Sigmoid colon (tissue), 7 donors: ENCODE results near the gene SORCS2. TPM values are rescaled to one million over a fixed set of nuclear protein-coding genes. Genes with fewer than 3 reads are reported as not detected.

Source experiments
- DNase-seq: peaks from one replicate; pipeline ENCODE4 v3.0.0-alpha.2; 2019
- H3K27ac ChIP-seq, 4 donors: fragments of 200-600 bp; sonication (generic); one replicate each; pipeline ENCODE4 v1.5.1; 2016 to 2019; ENCODE audit warnings: mild to moderate bottlenecking in 1 of 4
- H3K27me3 ChIP-seq, 3 donors: fragments of 200-600 bp; sonication (generic); one replicate each; pipeline ENCODE4 v1.5.1; 2019; ENCODE audit warnings: mild to moderate bottlenecking in 1 of 3
- H3K36me3 ChIP-seq, 4 donors: fragments of 200-600 bp; sonication (generic); one replicate each; pipeline ENCODE4 v1.5.1; 2016 to 2019
- H3K4me1 ChIP-seq, 4 donors: fragments of 200-600 bp; sonication (generic); one replicate each; pipeline ENCODE4 v1.5.1; 2017 to 2019
- H3K4me3 ChIP-seq, 4 donors: fragments of 200-600 bp; sonication (generic); one replicate each; pipeline ENCODE4 v1.5.1; 2017 to 2019; ENCODE audit warnings: mild to moderate bottlenecking in 2 of 4, moderate library complexity in 1 of 4
- H3K9me3 ChIP-seq, 4 donors: fragments of 200-600 bp in 3 of 4; sonication (generic) in 3 of 4; one replicate each; pipeline versions ENCODE4 v1.5.1 to v1.6.1; 2013 to 2019
- CTCF ChIP-seq, 4 experiments: fragments of 450-650 bp in 3 of 4; fragments of 200-600 bp in 1 of 4; IDR thresholded peaks; one replicate each; pipeline ENCODE4 v1.5.1; 2016 to 2019; ENCODE audit warnings: antibody characterized with exemption in 4 of 4, mild to moderate bottlenecking in 3 of 4, moderate library complexity in 2 of 4
- EP300 ChIP-seq, 4 donors: sonication (generic); formaldehyde crosslinking; IDR thresholded peaks; one replicate each; pipeline ENCODE4 v1.6.1; 2017; ENCODE audit warnings: antibody characterized with exemption in 4 of 4
- POLR2A ChIP-seq, 2 donors: fragments of 450-650 bp; IDR thresholded peaks; one replicate each; pipeline ENCODE4 v1.6.1; 2016; ENCODE audit warnings: antibody characterized with exemption in 2 of 2, mild to moderate bottlenecking in 2 of 2, moderate library complexity in 2 of 2
- POLR2AphosphoS5 ChIP-seq, 4 donors: sonication (generic); formaldehyde crosslinking; IDR thresholded peaks; one replicate each; pipeline ENCODE4 v1.6.1; 2017; ENCODE audit warnings: antibody characterized with exemption in 4 of 4
- WGBS, 2 donors: extraction: QIAGEN DNeasy Blood & Tissue Kit; methylation state at CpG; one replicate each; pipeline ENCODE4 v1.1.7; 2013; 5-methylcytosine and 5-hydroxymethylcytosine counted together
- intact Hi-C: fragments of 100-400 bp; cut with DNase I; formaldehyde crosslinking; loops from one replicate; pipeline ENCODE4 v1.15.1; 2023
- polyA plus RNA-seq, 3 donors: library from polyadenylated mRNA; stranded (reverse); fragments of 200-250 nt; gene quantifications; one replicate each; pipeline ENCODE4 v1.2.3, GENCODE V29; 2013
- total RNA-seq, 4 donors: library from RNA; depleted of rRNA; stranded (reverse); fragments of >200 nt; gene quantifications; one replicate each; pipeline ENCODE4 v1.1.0, GENCODE V29; 2016
- donor health status: healthy with polysubstance abuse.
- donor health status: Bipolar disorder and iron deficiency.
- donor health status: healthy.

The SORCS2 gene
- total and polyA plus RNA-seq, 7 donors = 1.8 to 6.4 (median 3.9) TPM; not detected in 2

GRCh38 chr4:7242766-7243165 is 50.4 kb downstream of the SORCS2 start:
- intact Hi-C loops = no loop called here
- H3K27me3 ChIP-seq = no peaks in the 10 kb centered on the region
- no peak for TF ChIP-seq CTCF (IDR thresholded peaks at IDR 0.05)
- no peak for TF ChIP-seq POLR2A (IDR thresholded peaks at IDR 0.05)
- TF ChIP-seq POLR2AphosphoS5 (IDR thresholded peaks at IDR 0.05) = no peak
- TF ChIP-seq EP300 (IDR thresholded peaks at IDR 0.05) = no peak

GRCh38 chr4:7243609-7244330 is 51.4 kb downstream of the SORCS2 start:
- intact Hi-C loops = no loop called here
- peaks cover 0 to 17% (median 12%) of the 10 kb centered on the region in 4 donors for H3K4me1 ChIP-seq
- no peak for DNase-seq
- no peak for TF ChIP-seq CTCF (IDR thresholded peaks at IDR 0.05)
- no peak for TF ChIP-seq POLR2A (IDR thresholded peaks at IDR 0.05)
- TF ChIP-seq EP300 (IDR thresholded peaks at IDR 0.05) = no peak
- no peak for TF ChIP-seq POLR2AphosphoS5 (IDR thresholded peaks at IDR 0.05)
- no peak overlapping the region for H3K4me3 ChIP-seq
- H3K36me3 ChIP-seq = no peaks in the 10 kb centered on the region
- H3K9me3 ChIP-seq = no peaks in the 10 kb centered on the region
- no peak overlapping the region for H3K27ac ChIP-seq
- 78 to 82% methylated on average over 21 of the region's 21 CpGs for WGBS, 2 donors
- no peaks in the 10 kb centered on the region for H3K27me3 ChIP-seq

More at GRCh38 chr4:7242766-7243165, 50.4 kb downstream of the SORCS2 start:
- H3K4me1 ChIP-seq = peaks cover 0 to 24% (median 15%) of the 10 kb centered on the region in 4 donors
- 81 to 83% methylated on average over 13 of the region's 13 CpGs for WGBS, 2 donors
- H3K27ac ChIP-seq = no peak overlapping the region
- no peaks in the 10 kb centered on the region for H3K36me3 ChIP-seq
- DNase-seq = no peak
- H3K4me3 ChIP-seq = no peak overlapping the region
- no peaks in the 10 kb centered on the region for H3K9me3 ChIP-seq

GRCh38 chr4:7244331-7244665 is 52.0 kb downstream of the SORCS2 start:
- TF ChIP-seq POLR2AphosphoS5 (IDR thresholded peaks at IDR 0.05) = no peak
- TF ChIP-seq POLR2A (IDR thresholded peaks at IDR 0.05) = no peak
- no peak for TF ChIP-seq CTCF (IDR thresholded peaks at IDR 0.05)
- no peak for TF ChIP-seq EP300 (IDR thresholded peaks at IDR 0.05)
- intact Hi-C loops = no loop called here
- Histone ChIP-seq H3K9me3 (no peaks in the 10 kb centered on the region), H3K27me3 (no peaks in the 10 kb centered on the region), H3K4me1 (peaks cover 0 to 19% (median 13%) of the 10 kb centered on the region in 4 donors), H3K27ac (no peak overlapping the region), H3K4me3 (no peak overlapping the region), H3K36me3 (no peaks in the 10 kb centered on the region)
- DNase-seq = no peak
- WGBS, 2 donors = 80 to 82% methylated on average over 16 of the region's 16 CpGs

GRCh38 chr4:7244751-7245320 is 52.5 kb downstream of the SORCS2 start:
- Histone ChIP-seq H3K36me3 (no peaks in the 10 kb centered on the region), H3K9me3 (no peaks in the 10 kb centered on the region), H3K4me3 (no peak overlapping the region), H3K27ac (no peak overlapping the region), H3K27me3 (no peaks in the 10 kb centered on the region), H3K4me1 (peaks cover 0 to 25% (median 18%) of the 10 kb centered on the region in 4 donors)
- intact Hi-C loops = no loop called here
- TF ChIP-seq POLR2AphosphoS5 (IDR thresholded peaks at IDR 0.05) = no peak
- TF ChIP-seq POLR2A (IDR thresholded peaks at IDR 0.05) = no peak
- WGBS, 2 donors = 76 to 80% methylated on average over 12 of the region's 12 CpGs
- no peak for DNase-seq

- TF ChIP-seq POLR2A (IDR thresholded peaks at IDR 0.05) = no peak
- TF ChIP-seq CTCF (IDR thresholded peaks at IDR 0.05) = no peak
- TF ChIP-seq EP300 (IDR thresholded peaks at IDR 0.05) = no peak
- no peak overlapping the region for H3K27ac ChIP-seq
- H3K27me3 ChIP-seq = no peaks in the 10 kb centered on the region
- no peaks in the 10 kb centered on the region for H3K9me3 ChIP-seq
- WGBS, 2 donors = 52 to 73% methylated on average over 15 of the region's 15 CpGs
- H3K4me1 ChIP-seq = peaks cover 0 to 49% (median 35%) of the 10 kb centered on the region in 4 donors
- no peaks in the 10 kb centered on the region for H3K36me3 ChIP-seq
- intact Hi-C loops = no loop called here
- no peak overlapping the region for H3K4me3 ChIP-seq
- no peak for DNase-seq
These were observed 55.2 kb downstream of the SORCS2 start for GRCh38 chr4:7247521-7247920.
